Metanephros (tissue), 1 donor: ENCODE data around the gene ECEL1. TPM values are rescaled to one million over a fixed set of nuclear protein-coding genes. Genes with fewer than 3 reads are reported as not detected.

Experiments
- total RNA-seq: library from RNA; depleted of rRNA; stranded (reverse); fragments of >200 nt; gene quantifications from one replicate; pipeline ENCODE4 v1.2.3, GENCODE V29; 2014

Gene ECEL1, protein sequence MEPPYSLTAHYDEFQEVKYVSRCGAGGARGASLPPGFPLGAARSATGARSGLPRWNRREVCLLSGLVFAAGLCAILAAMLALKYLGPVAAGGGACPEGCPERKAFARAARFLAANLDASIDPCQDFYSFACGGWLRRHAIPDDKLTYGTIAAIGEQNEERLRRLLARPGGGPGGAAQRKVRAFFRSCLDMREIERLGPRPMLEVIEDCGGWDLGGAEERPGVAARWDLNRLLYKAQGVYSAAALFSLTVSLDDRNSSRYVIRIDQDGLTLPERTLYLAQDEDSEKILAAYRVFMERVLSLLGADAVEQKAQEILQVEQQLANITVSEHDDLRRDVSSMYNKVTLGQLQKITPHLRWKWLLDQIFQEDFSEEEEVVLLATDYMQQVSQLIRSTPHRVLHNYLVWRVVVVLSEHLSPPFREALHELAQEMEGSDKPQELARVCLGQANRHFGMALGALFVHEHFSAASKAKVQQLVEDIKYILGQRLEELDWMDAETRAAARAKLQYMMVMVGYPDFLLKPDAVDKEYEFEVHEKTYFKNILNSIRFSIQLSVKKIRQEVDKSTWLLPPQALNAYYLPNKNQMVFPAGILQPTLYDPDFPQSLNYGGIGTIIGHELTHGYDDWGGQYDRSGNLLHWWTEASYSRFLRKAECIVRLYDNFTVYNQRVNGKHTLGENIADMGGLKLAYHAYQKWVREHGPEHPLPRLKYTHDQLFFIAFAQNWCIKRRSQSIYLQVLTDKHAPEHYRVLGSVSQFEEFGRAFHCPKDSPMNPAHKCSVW
- 8.1 TPM for total RNA-seq

GRCh38 chr2:232487385-232488096 lies at the start of gene ECEL1:
Gene ECEL1, minus strand, starts transcription at chr2:232487834. Its CDS starts 1,181 bp downstream, at chr2:232486653.

DNA sequence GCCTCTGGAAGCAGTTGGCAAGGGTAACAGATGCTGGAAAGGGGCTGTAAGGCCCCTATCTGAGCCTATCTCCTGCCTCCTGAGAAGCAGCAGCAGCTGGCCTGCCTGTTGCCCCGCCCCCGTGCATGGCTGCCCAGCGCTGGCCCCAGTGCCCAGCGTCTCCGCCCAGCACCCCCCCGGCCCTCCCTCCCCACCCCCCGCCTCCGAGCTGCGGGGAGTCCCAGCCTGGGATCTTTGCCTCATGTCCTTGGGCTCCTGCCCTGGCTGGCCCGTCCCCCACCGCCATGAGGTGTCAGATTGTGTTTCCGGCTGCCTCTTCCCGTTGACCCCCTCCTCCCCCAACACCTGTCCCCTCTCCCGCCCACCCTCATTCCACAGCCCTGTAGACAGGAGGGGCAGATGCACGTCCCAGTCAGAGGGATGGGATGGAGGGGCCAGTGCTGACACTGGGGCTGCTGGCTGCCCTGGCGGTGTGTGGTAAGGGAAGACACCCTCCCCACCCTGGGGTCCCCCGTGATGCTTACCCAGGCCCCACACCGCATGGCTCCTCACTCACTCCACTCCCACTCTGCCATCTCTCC lies 38.2 kb upstream of the ECEL1 start, which contains the start of gene CHRND:
Gene CHRND, plus strand, starts transcription at position 370 of the 581 bp plus-strand sequence. Its CDS starts 56 bp downstream, at position 426.

DNA sequence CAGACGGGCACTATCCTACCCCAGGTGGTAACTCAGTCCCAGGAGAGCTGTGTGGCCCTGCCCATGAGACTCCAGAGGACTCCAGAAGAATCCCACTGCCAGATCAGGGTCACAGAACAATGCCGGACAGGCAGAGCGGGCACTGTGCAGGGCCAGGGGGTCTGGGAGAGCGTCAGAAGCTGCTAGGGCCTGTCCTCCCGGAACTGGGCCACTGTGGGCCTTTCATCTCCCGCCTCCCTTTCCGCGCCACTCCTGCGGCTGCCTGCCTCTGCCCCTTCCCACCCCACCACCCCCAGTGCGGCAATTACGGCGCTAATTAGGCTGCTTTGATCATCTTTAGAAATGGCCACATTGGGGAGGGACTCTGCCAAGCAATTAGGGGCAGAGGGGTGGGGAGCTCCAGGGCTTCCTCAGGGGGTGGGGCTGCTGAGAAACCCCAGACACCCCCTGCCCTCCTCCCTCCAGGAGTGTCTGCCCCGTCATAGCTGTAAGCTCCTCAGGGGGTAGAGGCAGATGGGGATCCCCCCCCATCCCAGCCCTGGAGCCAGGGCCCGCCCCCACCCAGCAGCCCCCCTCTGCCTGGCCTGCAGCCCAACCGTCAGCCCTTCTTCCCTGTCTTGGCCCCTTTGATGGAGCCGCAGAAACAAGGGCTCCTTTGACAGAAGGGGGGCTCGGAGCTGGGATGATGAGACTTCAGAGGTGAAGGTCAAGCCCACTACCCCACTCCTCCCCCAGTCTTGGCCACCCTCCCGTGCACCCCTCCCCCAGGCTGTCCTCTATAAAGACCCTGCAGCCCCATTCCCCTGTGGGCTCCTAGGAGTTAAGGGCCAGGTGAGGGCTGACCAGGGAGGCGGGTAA lies 32.2 kb upstream of the ECEL1 start, which contains the start of gene PRSS56:
Gene PRSS56, plus strand, starts transcription at position 808 of the 858 bp plus-strand sequence. CDS start 211 bp downstream, outside the sequence.

GRCh38 chr2:232455426-232456255 lies 32.0 kb downstream of the ECEL1 start, which contains the start of gene ALPI:
Gene ALPI, plus strand, starts transcription at chr2:232456153. Its CDS starts 47 bp downstream, at chr2:232456200.

Other genes with a start within 250 kb of the ECEL1 start
- gene ALPP, start 109.1 kb downstream of the ECEL1 start, total RNA-seq, result not detected
- gene ALPG, start 81.0 kb downstream of the ECEL1 start, total RNA-seq, result not detected
- not detected for gene ALPI, start 31.7 kb downstream of the ECEL1 start, total RNA-seq
- gene PRSS56, start 32.6 kb upstream of the ECEL1 start, total RNA-seq, result 0.18 TPM
- 5.5 TPM for gene CHRND, start 38.3 kb upstream of the ECEL1 start, total RNA-seq
- 9.5 TPM for gene CHRNG, start 51.9 kb upstream of the ECEL1 start, total RNA-seq
- 7.3 TPM for gene TIGD1, start 62.7 kb upstream of the ECEL1 start, total RNA-seq
- gene EIF4E2, start 62.9 kb upstream of the ECEL1 start, total RNA-seq, result 56.5 TPM
- 30.4 TPM for gene EFHD1, start 145.8 kb upstream of the ECEL1 start, total RNA-seq
- gene GIGYF2, start 209.5 kb upstream of the ECEL1 start, total RNA-seq, result 101 TPM